NT2/D1 (cell line): Measurements from ENCODE around the gene IFT57.

Experiments
- SUZ12 ChIP-seq: IDR thresholded peaks from 2 replicates; pipeline ENCODE4 v1.6.1; 2011; ENCODE audit not compliant: insufficient read length, insufficient read depth; ENCODE audit errors: extremely low read depth
- YY1 ChIP-seq: IDR thresholded peaks from 2 replicates; pipeline ENCODE4 v1.6.1; 2011; ENCODE audit not compliant: insufficient read length, insufficient read depth
- ZNF274 ChIP-seq: IDR thresholded peaks from 2 replicates; pipeline ENCODE4 v1.6.1; 2011; ENCODE audit warnings: mild to moderate bottlenecking, low read depth, low read length

- TF ChIP-seq YY1 (no peak), ZNF274 (no peak), SUZ12 (no peak)
Observed at GRCh38 chr3:108118038-108118768, 104.0 kb downstream of the IFT57 start.
